ENCODE results near the gene LEUTX.
"Not testable (repeated sequence)": the region's sequence is repeated elsewhere in the genome, so short reads cannot be mapped to it uniquely, and the experiment has no call there.

- not testable (repeated sequence) for TF ChIP-seq CTCF (IDR thresholded peaks at IDR 0.05; ENCODE audit: low read depth, low read length, missing input control); REST (IDR thresholded peaks at IDR 0.05); TAF1 (conservative IDR thresholded peaks at IDR 0.05); EGR1 (IDR thresholded peaks at IDR 0.05; ENCODE audit: low read depth in 2 of 2); JUND (IDR thresholded peaks at IDR 0.05); MAX (IDR thresholded peaks at IDR 0.05); YY1 (IDR thresholded peaks at IDR 0.05); SP1 (IDR thresholded peaks at IDR 0.05); RAD21 (IDR thresholded peaks at IDR 0.05); ATF3 (IDR thresholded peaks at IDR 0.05); RXRA (IDR thresholded peaks at IDR 0.05); ZBTB33 (IDR thresholded peaks at IDR 0.05)
Observed at GRCh38 chr19:39814111-39814510, 35.5 kb downstream of the LEUTX start.

Data from liver (tissue), 3 donors.